IMR-90 (cell line): ENCODE measurements around the gene CPN1. TPM values are rescaled to one million over a fixed set of nuclear protein-coding genes. Genes with fewer than 3 reads are reported as not detected.

ENCODE experiments used
- ATAC-seq: fragments of 200-7000 bp; cut with Tn5 transposase; 2 replicates; pipeline ENCODE4 v1.9.1; 2020; ENCODE audit warnings: low read depth, mild to moderate bottlenecking, moderate library complexity
- BruUV-seq: library from RNA; stranded (reverse); fragments of 400-500 nt; replicated peaks from 2 replicates; lab custom pipeline; 2021; lab: Mats Ljungman, UMichigan
- CTCF ChIA-PET: fragments of 300-600 bp; formaldehyde crosslinking; extraction: SDS; loops from one replicate; lab custom pipeline; 2021; ENCODE audit warnings: antibody characterized with exemption; lab: Yijun Ruan, JAX
- POLR2A ChIA-PET: fragments of 300-600 bp; sonication (Branson Sonifier 250); formaldehyde crosslinking; loops from one replicate; lab custom pipeline; 2022; ENCODE audit warnings: antibody characterized with exemption; ENCODE audit not compliant: unreplicated experiment; lab: Charles Lee
- DNase-seq: peaks from one replicate; pipeline ENCODE4 v3.0.0; 2013
- H2AFZ ChIP-seq: replicated peaks from 2 replicates; pipeline ENCODE3; 2013; ENCODE audit warnings: low read length, mild to moderate bottlenecking; ENCODE audit not compliant: poor library complexity
- H2AK5ac ChIP-seq: 2 replicates; pipeline ENCODE4 v1.6.1; 2013; ENCODE audit warnings: low read depth, low read length, inconsistent platforms
- H2AK9ac ChIP-seq: replicated peaks from 2 replicates; pipeline ENCODE3; 2013; ENCODE audit warnings: mild to moderate bottlenecking, low read depth, low read length, moderate library complexity; ENCODE audit not compliant: poor library complexity
- H2BK120ac ChIP-seq: 2 replicates; pipeline ENCODE4 v1.6.1; 2013; ENCODE audit warnings: low read depth, low read length, inconsistent platforms
- H2BK15ac ChIP-seq: 3 replicates; pipeline ENCODE4 v1.6.1; 2013; ENCODE audit warnings: low read depth, low read length, inconsistent platforms
- H2BK20ac ChIP-seq: 2 replicates; pipeline ENCODE4 v1.6.1; 2013; ENCODE audit warnings: low read depth, mild to moderate bottlenecking, inconsistent platforms, low read length, moderate library complexity
- H2BK5ac ChIP-seq: 2 replicates; pipeline ENCODE4 v1.6.1; 2013; ENCODE audit warnings: mild to moderate bottlenecking, low read depth, low read length, inconsistent platforms; ENCODE audit not compliant: poor library complexity, severe bottlenecking
- H3K14ac ChIP-seq: replicated peaks from 2 replicates; pipeline ENCODE4 v1.6.1; 2013; ENCODE audit warnings: low read depth, low read length, inconsistent platforms
- H3K18ac ChIP-seq: 2 replicates; pipeline ENCODE4 v1.6.1; 2013; ENCODE audit warnings: low read depth, low read length, control low read depth
- H3K23ac ChIP-seq: 2 replicates; pipeline ENCODE4 v1.6.1; 2013; ENCODE audit warnings: low read depth, low read length, inconsistent platforms
- H3K27ac ChIP-seq: 2 replicates; pipeline ENCODE4 v1.5.1; 2013; ENCODE audit warnings: mild to moderate bottlenecking, control low read depth, low read length; ENCODE audit not compliant: insufficient read depth
- H3K27me3 ChIP-seq: 2 replicates; pipeline ENCODE4 v1.6.1; 2013; ENCODE audit warnings: low read length; ENCODE audit not compliant: control insufficient read depth, insufficient read depth
- H3K36me3 ChIP-seq: 2 replicates; pipeline ENCODE4 v1.6.1; 2013; ENCODE audit warnings: low read length, mixed read lengths; ENCODE audit not compliant: control insufficient read depth, insufficient read depth
- H3K4ac ChIP-seq: 2 replicates; pipeline ENCODE4 v1.6.1; 2013; ENCODE audit warnings: low read depth, low read length, inconsistent platforms
- H3K4me1 ChIP-seq: 2 replicates; pipeline ENCODE4 v1.6.1; 2013; ENCODE audit warnings: low read length, mixed read lengths; ENCODE audit not compliant: control insufficient read depth, insufficient read depth
- H3K4me2 ChIP-seq: 2 replicates; pipeline ENCODE4 v1.6.1; 2013; ENCODE audit warnings: low read depth, mild to moderate bottlenecking, control low read depth, low read length, moderate library complexity
- H3K4me3 ChIP-seq: 2 replicates; pipeline ENCODE4 v1.5.1; 2013; ENCODE audit warnings: low read depth, mild to moderate bottlenecking, control low read depth, low read length, moderate library complexity; ENCODE audit not compliant: insufficient read depth
- H3K56ac ChIP-seq: 2 replicates; pipeline ENCODE4 v1.6.1; 2013; ENCODE audit warnings: low read length, inconsistent platforms; ENCODE audit not compliant: insufficient read depth; ENCODE audit errors: extremely low read depth
- H3K79me1 ChIP-seq, 2 experiments: 2 replicates each; pipeline ENCODE4 v1.6.1; 2013; ENCODE audit warnings: low read length in 2 of 2, inconsistent platforms in 1 of 2, low read depth in 1 of 2
- H3K9ac ChIP-seq: 2 replicates; pipeline ENCODE4 v1.6.1; 2013; ENCODE audit warnings: low read depth, low read length, control low read depth
- H3K9me1 ChIP-seq: 2 replicates; pipeline ENCODE4 v1.6.1; 2013; ENCODE audit warnings: low read length, inconsistent platforms; ENCODE audit not compliant: insufficient read depth
- H3K9me3 ChIP-seq: 2 replicates; pipeline ENCODE4 v1.6.1; 2013; ENCODE audit warnings: low read length; ENCODE audit not compliant: control insufficient read depth, insufficient read depth
- H4K20me1 ChIP-seq: 2 replicates; pipeline ENCODE4 v1.6.1; 2013; ENCODE audit warnings: low read length, inconsistent platforms; ENCODE audit not compliant: insufficient read depth
- H4K5ac ChIP-seq: 2 replicates; pipeline ENCODE4 v1.6.1; 2013; ENCODE audit warnings: mild to moderate bottlenecking, low read depth, low read length, control low read depth
- H4K8ac ChIP-seq, 2 experiments: 2 replicates each; pipeline ENCODE4 v1.6.1; 2013; ENCODE audit warnings: low read depth in 2 of 2, low read length in 2 of 2, control low read depth in 1 of 2, inconsistent platforms in 1 of 2
- H4K91ac ChIP-seq: 2 replicates; pipeline ENCODE4 v1.6.1; 2013; ENCODE audit warnings: low read depth, low read length, inconsistent platforms; ENCODE audit not compliant: insufficient read depth
- BHLHE40 ChIP-seq: fragments of 150-350 bp; IDR thresholded peaks from 2 replicates; pipeline ENCODE4 v1.6.1; 2016; ENCODE audit warnings: mild to moderate bottlenecking, low read depth, low read length
- CHD1 ChIP-seq: IDR thresholded peaks from 2 replicates; pipeline ENCODE4 v1.6.1; 2012; ENCODE audit warnings: low read depth, low read length, improper control_type of control experiment
- ELK1 ChIP-seq: fragments of 150-350 bp; IDR thresholded peaks from 2 replicates; pipeline ENCODE4 v1.6.1; 2016; ENCODE audit warnings: low read depth, mild to moderate bottlenecking, low read length, moderate library complexity, borderline replicate concordance
- FOS ChIP-seq: fragments of 150-350 bp; IDR thresholded peaks from 2 replicates; pipeline ENCODE4 v1.6.1; 2016; ENCODE audit warnings: low read depth, low read length
- MAFK ChIP-seq: IDR thresholded peaks from 2 replicates; pipeline ENCODE4 v1.6.1; 2012; ENCODE audit warnings: low read depth, low read length, improper control_type of control experiment
- MAZ ChIP-seq: IDR thresholded peaks from 2 replicates; pipeline ENCODE4 v1.6.1; 2012; ENCODE audit warnings: low read depth, mild to moderate bottlenecking, low read length, improper control_type of control experiment, moderate library complexity, borderline replicate concordance
- MXI1 ChIP-seq: IDR thresholded peaks from 2 replicates; pipeline ENCODE4 v1.6.1; 2012; ENCODE audit warnings: low read depth, mild to moderate bottlenecking, low read length, moderate library complexity, borderline replicate concordance
- POLR2A ChIP-seq: IDR thresholded peaks from 2 replicates; pipeline ENCODE4 v1.6.1; 2012; ENCODE audit warnings: mild to moderate bottlenecking, low read depth, low read length
- RAD21 ChIP-seq: IDR thresholded peaks from 2 replicates; pipeline ENCODE4 v1.6.1; 2012; ENCODE audit warnings: low read length, improper control_type of control experiment
- RCOR1 ChIP-seq: IDR thresholded peaks from 2 replicates; pipeline ENCODE4 v1.6.1; 2012; ENCODE audit warnings: mild to moderate bottlenecking, low read length, improper control_type of control experiment; ENCODE audit not compliant: insufficient replicate concordance
- SMC3 ChIP-seq: fragments of 150-350 bp; IDR thresholded peaks from 2 replicates; pipeline ENCODE4 v1.6.1; 2016; ENCODE audit warnings: low read depth, mild to moderate bottlenecking, antibody characterized with exemption, low read length, moderate library complexity
- USF2 ChIP-seq: fragments of 150-350 bp; IDR thresholded peaks from 2 replicates; pipeline ENCODE4 v1.6.1; 2017; ENCODE audit warnings: mild to moderate bottlenecking, antibody characterized with exemption, low read length, low read depth
- WGBS, 2 experiments: methylation state at CpG; one replicate each; pipeline versions ENCODE4 v1.1.5 to v1.1.7; 2013; ENCODE audit warnings: missing lambda C conversion rate in 2 of 2; ENCODE audit not compliant: insufficient read length in 1 of 2; ENCODE audit errors: extremely low coverage in 2 of 2; 5-methylcytosine and 5-hydroxymethylcytosine counted together
- dilution Hi-C: fragments of 300-500 bp; cut with HindIII; formaldehyde crosslinking; loops from one replicate; pipeline ENCODE4 v1.14.3; 2018; ENCODE audit warnings: low sequenced_read_pairs; ENCODE audit not compliant: unreplicated experiment
- in situ Hi-C: fragments of 300-500 bp; cut with MboI; formaldehyde crosslinking; loops from 3 replicates; pipeline ENCODE4 v1.14.3; 2019; ENCODE audit warnings: low sequenced_read_pairs, inconsistent platforms, mixed read lengths
- intact Hi-C: fragments of 100-400 bp; cut with micrococcal nuclease; formaldehyde crosslinking; loops from 2 replicates; pipeline ENCODE4 v1.10.0; 2022
- polyA plus RNA-seq, 3 experiments: library from polyadenylated mRNA; depleted of rRNA; stranded (reverse); fragments of >200 nt; gene quantifications; 2 replicates each; pipeline ENCODE4 v1.2.3, GENCODE V29; 2012; ENCODE audit warnings: low replicate concordance in 1 of 3
- total RNA-seq: library from RNA; depleted of rRNA; stranded (reverse); fragments of >200 nt; gene quantifications from 2 replicates; pipeline ENCODE4 v1.2.3, GENCODE V29; 2012

Gene CPN1
- total and polyA plus RNA-seq, 2 of the 4 experiments (the other 2 are of a cell fraction), result not detected

- no peaks in the 10 kb centered on the region for H3K36me3 ChIP-seq
- peaks cover 14% of the 10 kb centered on the region for H3K9me1 ChIP-seq
- H3K23ac ChIP-seq, result peak overlapping the region; percentile 18; the same call in 1 of the 2 replicates
- peaks cover 11 to 65% of the 10 kb centered on the region in 2 experiments; a peak in 3 of 4 replicates for H3K79me1 ChIP-seq
- H2BK5ac ChIP-seq, result peak overlapping the region; percentile 39
- peak overlapping the region; percentile 88 for H3K18ac ChIP-seq
- ATAC-seq (peak; percentile 55), DNase-seq (peak; percentile 71)
- in situ Hi-C loops, result no loop called here
- no TSS peak for BruUV-seq
- no peaks in the 10 kb centered on the region for H3K27me3 ChIP-seq
- peak overlapping the region; percentile 54; the same call in 1 of the 2 replicates for H3K4ac ChIP-seq
- POLR2A ChIA-PET, result no interaction called here
- H2BK15ac ChIP-seq, result peak overlapping the region; percentile 19; the same call in 1 of the 3 replicates
- peaks cover 8% of the 10 kb centered on the region; the same call in 1 of the 2 replicates for H4K20me1 ChIP-seq
- peak overlapping the region; percentile 50 for H2BK120ac ChIP-seq
- intact Hi-C loops, result no loop called here
- H3K9me3 ChIP-seq, result no peaks in the 10 kb centered on the region
- H3K4me2 ChIP-seq, result peak overlapping the region; percentile 93
- peak overlapping the region; percentile 36; the same call in 1 of the 2 replicates for H3K9ac ChIP-seq
- CTCF ChIA-PET, result interaction anchor here (0.6 to 0.9 kb wide), 2 partner anchors 13 to 37 kb away, joined by 4 to 5 read pairs; partner anchors contain the start of gene DNMBP
- H4K8ac ChIP-seq, result peak overlapping the region in 1 of 2 experiments; percentile 14; a peak in 1 of 4 replicates
- dilution Hi-C loops, result no loop called here
- H2AFZ ChIP-seq, result no peak overlapping the region
- no peak overlapping the region; the same call in 1 of the 2 replicates for H4K91ac ChIP-seq
- no peak overlapping the region for H2AK9ac ChIP-seq
- peaks cover 20% of the 10 kb centered on the region for H3K4me1 ChIP-seq
- no peak overlapping the region; the same call in 1 of the 2 replicates for H3K56ac ChIP-seq
- H3K27ac ChIP-seq, result peak overlapping the region; percentile 42; the same call in 1 of the 2 replicates
- H3K14ac ChIP-seq, result peak overlapping the region; percentile 20; the same call in 1 of the 2 replicates
- peak overlapping the region; percentile 22; the same call in 1 of the 2 replicates for H2AK5ac ChIP-seq
- H4K5ac ChIP-seq, result peak overlapping the region; percentile 46; the same call in 1 of the 2 replicates
- 0 out of 2 replicates have a peak overlapping the region, but pooled peaks have one; percentile 15 for H2BK20ac ChIP-seq
- no peak overlapping the region for H3K4me3 ChIP-seq
- 0% methylated on average over 1 of the region's 4 CpGs; no CpG with 5 or more reads in 1 of the 2 experiments for WGBS, 2 experiments
- TF ChIP-seq BHLHE40 (no peak), FOS (no peak), RAD21 (no peak), RCOR1 (no peak), ELK1 (no peak), MAFK (no peak), POLR2A (no peak), CHD1 (no peak), MAZ (no peak), MXI1 (no peak), USF2 (no peak), SMC3 (no peak)
Measured at GRCh38 chr10:99996671-99997648, 84.7 kb downstream of the CPN1 start.
